Coronary artery (tissue), 2 donors: ENCODE results near the gene TXLNG.

Experiments
- DNase-seq: peaks from one replicate; pipeline ENCODE4 v3.0.0-alpha.2; 2017; ENCODE audit warnings: low spot score
- H3K27ac ChIP-seq, 2 donors: fragments of 200-600 bp; sonication (generic); one replicate each; pipeline ENCODE4 v1.5.1; 2016 to 2019
- H3K4me3 ChIP-seq: fragments of 200-600 bp; sonication (generic); 2 replicates; pipeline ENCODE4 v1.5.1; 2016; ENCODE audit warnings: mild to moderate bottlenecking, moderate library complexity
- TF ChIP-seq, protein P1 (sequence below): fragments of 200-600 bp; sonication (generic); IDR thresholded peaks from one replicate; pipeline ENCODE4 v1.5.1; 2019; ENCODE audit warnings: antibody characterized with exemption

The TXLNG gene

DNA sequence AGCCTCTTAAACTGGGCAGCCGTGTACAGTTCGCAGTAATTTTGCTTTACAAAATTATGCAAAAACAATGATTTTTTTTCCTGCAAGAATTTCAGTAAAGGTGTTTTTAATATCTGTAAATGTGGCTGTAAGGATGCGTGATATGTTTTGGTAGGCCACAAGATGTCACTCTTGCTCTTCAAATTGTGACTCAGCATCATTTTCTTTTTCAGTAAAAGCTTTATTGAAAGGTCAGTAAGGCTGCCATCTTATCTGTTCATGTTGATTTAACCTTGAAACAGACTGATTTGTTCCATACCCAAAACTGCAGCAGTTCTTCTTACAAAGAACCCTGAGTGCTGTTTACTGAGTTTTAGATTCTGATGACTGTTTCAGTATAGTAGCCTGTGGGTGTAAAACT, 39.9 kb downstream of the TXLNG start:
- H3K4me3 ChIP-seq, result no peak overlapping the region
- TF ChIP-seq, protein P1, sequence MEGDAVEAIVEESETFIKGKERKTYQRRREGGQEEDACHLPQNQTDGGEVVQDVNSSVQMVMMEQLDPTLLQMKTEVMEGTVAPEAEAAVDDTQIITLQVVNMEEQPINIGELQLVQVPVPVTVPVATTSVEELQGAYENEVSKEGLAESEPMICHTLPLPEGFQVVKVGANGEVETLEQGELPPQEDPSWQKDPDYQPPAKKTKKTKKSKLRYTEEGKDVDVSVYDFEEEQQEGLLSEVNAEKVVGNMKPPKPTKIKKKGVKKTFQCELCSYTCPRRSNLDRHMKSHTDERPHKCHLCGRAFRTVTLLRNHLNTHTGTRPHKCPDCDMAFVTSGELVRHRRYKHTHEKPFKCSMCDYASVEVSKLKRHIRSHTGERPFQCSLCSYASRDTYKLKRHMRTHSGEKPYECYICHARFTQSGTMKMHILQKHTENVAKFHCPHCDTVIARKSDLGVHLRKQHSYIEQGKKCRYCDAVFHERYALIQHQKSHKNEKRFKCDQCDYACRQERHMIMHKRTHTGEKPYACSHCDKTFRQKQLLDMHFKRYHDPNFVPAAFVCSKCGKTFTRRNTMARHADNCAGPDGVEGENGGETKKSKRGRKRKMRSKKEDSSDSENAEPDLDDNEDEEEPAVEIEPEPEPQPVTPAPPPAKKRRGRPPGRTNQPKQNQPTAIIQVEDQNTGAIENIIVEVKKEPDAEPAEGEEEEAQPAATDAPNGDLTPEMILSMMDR, result peak; percentile 31
- no peak overlapping the region for H3K27ac ChIP-seq
- DNase-seq, result no peak

DNA sequence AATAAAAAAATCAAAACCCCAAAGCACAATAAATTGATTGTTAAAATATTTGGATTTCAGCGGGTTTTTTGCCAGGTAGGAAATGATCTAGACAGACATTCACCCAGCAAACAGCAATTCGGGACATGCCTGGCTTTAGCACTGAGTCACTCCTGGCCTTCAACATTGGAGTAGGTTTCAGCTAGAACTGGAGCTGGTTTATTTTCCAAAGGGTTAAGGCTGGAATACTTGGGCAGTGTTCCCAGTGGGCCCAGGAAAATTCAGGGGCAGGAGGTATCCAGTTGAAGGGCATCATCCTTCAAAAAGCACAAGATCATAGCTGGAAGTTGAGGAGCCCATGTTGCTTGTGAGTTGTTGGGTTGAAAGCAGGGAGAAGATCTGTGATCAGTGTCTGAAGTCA, 41.0 kb downstream of the TXLNG start:
- H3K4me3 ChIP-seq, result no peak overlapping the region
- peak overlapping the region; percentile 0 to 22 for H3K27ac ChIP-seq
- TF ChIP-seq, protein P1, result no peak
- DNase-seq, result no peak

DNA sequence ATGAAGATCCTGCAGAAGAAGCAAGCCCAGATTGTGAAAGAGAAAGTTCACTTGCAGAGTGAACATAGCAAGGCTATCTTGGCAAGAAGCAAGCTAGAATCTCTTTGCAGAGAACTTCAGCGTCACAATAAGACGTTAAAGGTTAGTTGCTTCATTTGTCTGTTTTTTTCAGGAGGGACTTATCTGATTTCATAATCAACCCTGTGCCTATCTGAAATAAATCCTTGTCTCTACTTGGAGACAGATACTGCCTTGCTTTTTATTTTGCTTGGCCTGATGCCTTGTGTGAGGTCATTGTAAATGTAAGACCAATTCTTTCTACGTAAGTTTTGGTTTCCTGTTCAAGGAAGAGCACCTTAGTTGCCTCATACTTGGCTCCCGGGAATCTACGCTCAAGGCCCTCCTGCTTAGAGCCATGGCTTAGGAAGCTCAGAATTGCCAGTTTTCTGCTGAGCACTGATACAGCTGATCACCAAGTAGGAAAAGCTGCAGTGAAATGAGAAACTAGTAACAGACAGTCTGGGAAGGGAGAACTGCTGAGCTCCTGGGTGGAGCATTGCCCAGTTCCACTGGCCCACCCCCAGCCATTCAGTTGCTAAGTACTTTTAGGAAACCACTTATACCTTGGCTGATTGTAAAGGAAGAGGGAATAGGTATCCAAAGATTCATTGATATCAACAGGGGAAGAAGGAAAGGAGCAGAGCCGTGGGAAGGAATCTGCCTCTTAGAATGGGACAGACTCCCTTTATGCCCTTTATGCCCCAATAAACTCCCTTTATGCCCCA, 42.0 kb downstream of the TXLNG start:
- H3K27ac ChIP-seq, result peak overlapping the region; percentile 26 to 59
- DNase-seq, result no peak
- no peak overlapping the region for H3K4me3 ChIP-seq
- TF ChIP-seq, protein P1, result no peak

DNA sequence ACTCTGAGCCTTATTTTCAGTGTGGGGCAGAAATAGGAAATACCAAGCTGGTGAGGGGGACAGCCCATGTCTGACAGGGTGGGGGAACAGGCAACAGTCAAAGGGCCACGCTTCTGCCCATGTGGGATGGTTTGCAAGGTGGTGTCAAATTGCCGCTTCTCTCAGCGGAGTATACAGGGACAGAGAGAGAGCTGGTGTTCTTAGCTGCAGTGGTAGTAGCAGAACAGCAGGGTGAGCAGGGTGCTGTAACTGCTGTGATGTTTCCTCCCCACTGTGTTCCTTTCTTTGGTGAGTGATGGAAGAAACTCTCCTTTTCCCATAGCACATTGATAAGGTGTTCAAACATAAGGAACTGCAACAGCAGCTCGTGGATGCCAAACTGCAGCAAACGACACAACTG, 46.0 kb downstream of the TXLNG start:
- no peak overlapping the region for H3K27ac ChIP-seq
- DNase-seq, result no peak
- no peak overlapping the region for H3K4me3 ChIP-seq
- TF ChIP-seq, protein P1, result no peak

DNA sequence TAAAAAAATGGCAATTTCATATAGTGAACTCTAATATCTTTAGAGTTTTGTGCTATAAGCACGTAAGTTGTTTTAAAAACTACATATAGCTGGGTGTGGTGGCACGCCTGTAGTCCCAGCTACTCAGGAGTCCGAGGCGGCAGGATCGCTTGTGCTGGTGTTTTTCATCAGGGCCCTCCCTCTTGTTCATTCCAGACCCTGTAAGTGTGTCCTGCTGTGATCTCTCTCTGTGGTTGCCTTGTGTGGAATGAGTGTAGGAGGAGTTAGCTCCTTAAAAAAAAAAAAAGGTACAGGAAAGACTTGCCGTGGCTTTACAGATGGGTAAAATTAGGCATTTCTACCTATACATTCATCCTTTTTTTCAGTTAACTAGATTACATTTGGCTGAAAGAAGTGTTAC, 48.5 kb downstream of the TXLNG start:
- TF ChIP-seq, protein P1, result no peak
- no peak overlapping the region for H3K4me3 ChIP-seq
- H3K27ac ChIP-seq, result no peak overlapping the region
- no peak for DNase-seq

DNA sequence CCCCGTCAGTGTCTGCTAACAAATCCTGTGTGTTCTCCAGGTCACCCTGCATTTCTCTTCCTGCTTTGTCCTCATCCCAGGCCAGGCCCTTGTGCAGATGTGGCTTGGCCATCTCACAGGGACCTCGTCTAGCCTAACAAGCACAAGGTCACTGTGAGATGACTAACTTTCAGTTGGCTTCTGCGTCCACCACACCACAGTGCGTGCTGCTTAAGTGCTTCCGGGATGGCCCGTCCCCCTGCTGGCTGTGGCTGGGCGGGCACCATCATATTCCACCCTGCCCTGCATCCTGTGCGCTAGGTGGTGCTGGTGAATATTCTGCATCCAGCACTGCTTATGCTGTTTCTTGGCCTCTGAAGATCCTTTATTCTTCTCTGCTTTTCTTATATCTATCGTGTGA, 50.1 kb downstream of the TXLNG start:
- Histone ChIP-seq H3K27ac (no peak overlapping the region), H3K4me3 (no peak overlapping the region)
- TF ChIP-seq, protein P1, result no peak
- DNase-seq, result no peak
